GM12872 (cell line): ENCODE data around the gene FRMD4A.

Source experiments
- CTCF ChIP-seq: IDR thresholded peaks from 3 replicates; pipeline ENCODE4 v1.5.1; 2011; ENCODE audit warnings: low read depth, mild to moderate bottlenecking, low read length, moderate library complexity; ENCODE audit not compliant: insufficient read depth

The FRMD4A gene

GRCh38 chr10:14003517-14004184 is 327.1 kb downstream of the FRMD4A start:
- TF ChIP-seq CTCF = no peak

GRCh38 chr10:14001298-14002040 is 329.3 kb downstream of the FRMD4A start:
- no peak for TF ChIP-seq CTCF

- TF ChIP-seq CTCF = no peak
These were observed 332.4 kb downstream of the FRMD4A start for GRCh38 chr10:13998163-13998835.

GRCh38 chr10:13997650-13998049 is 333.1 kb downstream of the FRMD4A start:
- TF ChIP-seq CTCF = no peak

- TF ChIP-seq CTCF = no peak
These were observed 335.8 kb downstream of the FRMD4A start for GRCh38 chr10:13994932-13995331.

- no peak for TF ChIP-seq CTCF
These were observed 337.0 kb downstream of the FRMD4A start for GRCh38 chr10:13993673-13994089.

GRCh38 chr10:13993169-13993568 is 337.6 kb downstream of the FRMD4A start:
- TF ChIP-seq CTCF = no peak
